H1 (cell line): ENCODE measurements around the gene MLYCD. TPM values are rescaled to one million over a fixed set of nuclear protein-coding genes. Genes with fewer than 3 reads are reported as not detected.

Experiments
- CTCF ChIA-PET: fragments of 300-600 bp; sonication (Branson Sonifier 250); formaldehyde crosslinking; loops from one replicate; lab custom pipeline; 2021; ENCODE audit not compliant: partially characterized antibody; lab: Charles Lee
- POLR2A ChIA-PET: fragments of 300-600 bp; sonication (Branson Sonifier 250); formaldehyde crosslinking; loops from one replicate; lab custom pipeline; 2021; ENCODE audit warnings: inconsistent platforms; ENCODE audit not compliant: partially characterized antibody; lab: Charles Lee
- DNase-seq, 2 experiments: peaks; one replicate each; pipeline versions ENCODE4 v3.0.0 to v3.0.0-alpha.2; 2010 to 2022; ENCODE audit warnings: low spot score in 2 of 2, low read depth in 1 of 2, mixed read lengths in 1 of 2
- FAIRE-seq: peaks from 2 replicates; lab custom pipeline; 2011; peaks lifted over from hg19 to GRCh38; lab: Jason Lieb, UNC
- H2AFZ ChIP-seq: 2 replicates; pipeline ENCODE4 v1.8.1; 2012; ENCODE audit warnings: low read length, inconsistent platforms
- H2AK5ac ChIP-seq: 2 replicates; pipeline ENCODE4 v1.6.1; 2013; ENCODE audit warnings: low read depth, low read length
- H2BK120ac ChIP-seq: replicated peaks from 2 replicates; pipeline ENCODE3; 2013; ENCODE audit warnings: low read depth, low read length, inconsistent platforms
- H2BK12ac ChIP-seq: 2 replicates; pipeline ENCODE4 v1.6.1; 2013; ENCODE audit warnings: low read depth, low read length
- H2BK15ac ChIP-seq: 2 replicates; pipeline ENCODE4 v1.6.1; 2013; ENCODE audit warnings: low read length
- H2BK20ac ChIP-seq: 2 replicates; pipeline ENCODE4 v1.6.1; 2013; ENCODE audit warnings: low read length
- H2BK5ac ChIP-seq: 2 replicates; pipeline ENCODE4 v1.6.1; 2013; ENCODE audit warnings: low read depth, low read length
- H3K14ac ChIP-seq: 2 replicates; pipeline ENCODE4 v1.6.1; 2013; ENCODE audit warnings: inconsistent platforms; ENCODE audit not compliant: insufficient read length
- H3K18ac ChIP-seq: 2 replicates; pipeline ENCODE4 v1.6.1; 2013; ENCODE audit warnings: low read length; ENCODE audit errors: extremely low read depth
- H3K23ac ChIP-seq: 2 replicates; pipeline ENCODE4 v1.6.1; 2013; ENCODE audit warnings: inconsistent platforms; ENCODE audit not compliant: insufficient read length
- H3K23me2 ChIP-seq: 2 replicates; pipeline ENCODE4 v1.6.1; 2013; ENCODE audit warnings: low read depth, low read length
- H3K27ac ChIP-seq: 2 replicates; pipeline ENCODE4 v1.6.1; 2011; ENCODE audit warnings: low read depth, low read length, inconsistent platforms
- H3K27me3 ChIP-seq, 4 experiments: replicated peaks in 1 of 4; 1 replicate in 1 of 4; 2 replicates in 3 of 4; pipeline versions ENCODE4 v1.6.1 to v1.8.1; 2011 to 2013; ENCODE audit warnings: low read length in 3 of 4, mild to moderate bottlenecking in 3 of 4, inconsistent platforms in 2 of 4, mixed read lengths in 2 of 4, moderate library complexity in 1 of 4; ENCODE audit not compliant: control insufficient read depth in 3 of 4, insufficient read depth in 3 of 4; ENCODE audit errors: extremely low read depth in 1 of 4
- H3K36me3 ChIP-seq, 4 experiments: 2 replicates each; pipeline versions ENCODE4 v1.6.1 to v1.8.1; 2011 to 2013; ENCODE audit warnings: mild to moderate bottlenecking in 4 of 4, low read length in 3 of 4, moderate library complexity in 2 of 4, control low read depth in 1 of 4, inconsistent platforms in 1 of 4; ENCODE audit not compliant: insufficient read depth in 4 of 4, control insufficient read depth in 2 of 4
- H3K4ac ChIP-seq: replicated peaks from 2 replicates; pipeline ENCODE3; 2013; ENCODE audit warnings: low read length, low read depth, mixed read lengths, inconsistent platforms; ENCODE audit not compliant: insufficient read length
- H3K4me1 ChIP-seq, 4 experiments: replicated peaks in 1 of 4; 1 replicate in 1 of 4; 2 replicates in 3 of 4; pipeline versions ENCODE4 v1.6.1 to v1.8.1; 2011 to 2013; ENCODE audit warnings: low read length in 3 of 4, inconsistent platforms in 2 of 4, mixed read lengths in 1 of 4; ENCODE audit not compliant: insufficient read depth in 4 of 4, control insufficient read depth in 3 of 4
- H3K4me2 ChIP-seq, 2 experiments: 2 replicates each; pipeline versions ENCODE4 v1.6.1 to v1.8.1; 2011 to 2013; ENCODE audit warnings: low read depth in 2 of 2, low read length in 2 of 2, control low read depth in 1 of 2, inconsistent platforms in 1 of 2, mild to moderate bottlenecking in 1 of 2; ENCODE audit not compliant: insufficient read depth in 1 of 2
- H3K4me3 ChIP-seq, 4 experiments: fragments of 200-600, 300-600 bp in 1 of 4; sonication (generic), shearing (Covaris generic), sonication (Bioruptor Twin) in 1 of 4; 2 replicates each; pipeline versions ENCODE4 v1.5.1 to v1.8.1; 2011 to 2016; ENCODE audit warnings: low read length in 4 of 4, low read depth in 3 of 4, control low read depth in 2 of 4, inconsistent platforms in 2 of 4, mild to moderate bottlenecking in 2 of 4, mixed read lengths in 1 of 4, moderate library complexity in 1 of 4; ENCODE audit not compliant: insufficient read depth in 2 of 4; ENCODE audit errors: extremely low read depth in 1 of 4
- H3K56ac ChIP-seq: replicated peaks from 2 replicates; pipeline ENCODE3; 2013; ENCODE audit warnings: low read depth, mild to moderate bottlenecking, mixed read lengths, low read length, inconsistent platforms; ENCODE audit not compliant: insufficient read length
- H3K79me1 ChIP-seq: 2 replicates; pipeline ENCODE4 v1.6.1; 2013; ENCODE audit warnings: low read depth, low read length, control low read depth
- H3K79me2 ChIP-seq, 2 experiments: 2 replicates each; pipeline versions ENCODE4 v1.6.1 to v1.8.1; 2012 to 2013; ENCODE audit warnings: low read length in 2 of 2, mild to moderate bottlenecking in 2 of 2, inconsistent platforms in 1 of 2; ENCODE audit not compliant: insufficient read depth in 2 of 2, control insufficient read depth in 1 of 2
- H3K9ac ChIP-seq, 4 experiments: replicated peaks in 1 of 4; 1 replicate in 1 of 4; 2 replicates in 3 of 4; pipeline versions ENCODE4 v1.6.1 to v1.8.1; 2011 to 2013; ENCODE audit warnings: low read depth in 3 of 4, low read length in 3 of 4, control low read depth in 2 of 4, mild to moderate bottlenecking in 2 of 4, moderate library complexity in 2 of 4, inconsistent platforms in 1 of 4; ENCODE audit errors: extremely low read depth in 1 of 4
- H3K9me3 ChIP-seq, 2 experiments: 2 replicates each; pipeline versions ENCODE4 v1.6.1 to v1.8.1; 2012 to 2013; ENCODE audit warnings: mild to moderate bottlenecking in 2 of 2, moderate library complexity in 2 of 2, control low read depth in 1 of 2, inconsistent platforms in 1 of 2, low read depth in 1 of 2, low read length in 1 of 2, mixed read lengths in 1 of 2; ENCODE audit not compliant: insufficient read depth in 2 of 2
- H4K20me1 ChIP-seq, 2 experiments: replicated peaks in 1 of 2; 2 replicates each; pipeline versions ENCODE3 to v1.8.1; 2011 to 2013; ENCODE audit warnings: inconsistent platforms in 2 of 2, low read length in 2 of 2, mild to moderate bottlenecking in 1 of 2; ENCODE audit not compliant: insufficient read depth in 2 of 2, control insufficient read depth in 1 of 2
- H4K5ac ChIP-seq: 2 replicates; pipeline ENCODE4 v1.6.1; 2013; ENCODE audit warnings: low read length, low read depth, mixed read lengths, inconsistent platforms; ENCODE audit not compliant: insufficient read length
- H4K8ac ChIP-seq: 2 replicates; pipeline ENCODE4 v1.8.0; 2013; ENCODE audit warnings: mild to moderate bottlenecking, moderate library complexity, low read length, inconsistent platforms; ENCODE audit not compliant: insufficient read depth; ENCODE audit errors: extremely low read depth
- H4K91ac ChIP-seq: replicated peaks from 2 replicates; pipeline ENCODE3; 2013; ENCODE audit warnings: low read length, mixed read lengths, inconsistent platforms; ENCODE audit not compliant: insufficient read length
- CBX8 ChIP-seq: fragments of 300-800, 300-1000 bp; sonication (generic); IDR thresholded peaks from 2 replicates; pipeline ENCODE4 v1.7.1; 2016; ENCODE audit warnings: low read depth, low read length, borderline replicate concordance
- EP300 ChIP-seq, 2 experiments: IDR thresholded peaks; 1 replicate in 1 of 2; 2 replicates in 1 of 2; pipeline ENCODE4 v1.6.1; 2011 to 2012; ENCODE audit warnings: low read depth in 2 of 2, low read length in 2 of 2, mild to moderate bottlenecking in 2 of 2, borderline replicate concordance in 1 of 2, inconsistent platforms in 1 of 2, moderate library complexity in 1 of 2
- GABPA ChIP-seq: IDR thresholded peaks from 2 replicates; pipeline ENCODE4 v1.6.1; 2011; ENCODE audit warnings: mild to moderate bottlenecking, low read length, moderate library complexity, borderline replicate concordance; ENCODE audit not compliant: insufficient read depth
- RXRA ChIP-seq: IDR thresholded peaks from 2 replicates; pipeline ENCODE4 v1.6.1; 2011; ENCODE audit warnings: low read depth, mild to moderate bottlenecking, low read length, moderate library complexity; ENCODE audit not compliant: insufficient read depth
- SIRT6 ChIP-seq: IDR thresholded peaks from one replicate; pipeline ENCODE4 v1.7.1; 2012; ENCODE audit warnings: low read length, inconsistent platforms
- TBP ChIP-seq: IDR thresholded peaks from 2 replicates; pipeline ENCODE4 v1.6.1; 2011; ENCODE audit warnings: low read depth, low read length, improper control_type of control experiment
- WGBS, 2 experiments: shearing (Covaris generic) in 1 of 2; methylation state at CpG; one replicate each; pipeline versions ENCODE4 v1.1.6 to v1.1.7; 2013 to 2015; ENCODE audit warnings: low lambda C conversion rate in 2 of 2, mixed read lengths in 2 of 2, inconsistent platforms in 1 of 2, low coverage in 1 of 2, missing lambda C conversion rate in 1 of 2; ENCODE audit not compliant: insufficient replicate concordance in 2 of 2, insufficient coverage in 1 of 2, insufficient read length in 1 of 2; ENCODE audit errors: extremely low coverage in 1 of 2, missing lambda C conversion rate in 1 of 2; 5-methylcytosine and 5-hydroxymethylcytosine counted together
- polyA plus RNA-seq, 7 experiments: library from polyadenylated mRNA; depleted of rRNA in 3 of 7; stranded (reverse) in 5 of 7; unstranded in 2 of 7; fragments of >200 nt in 5 of 7; fragments of 200-250 nt in 2 of 7; gene quantifications; 1 replicate in 5 of 7; 2 replicates in 1 of 7; 4 replicates in 1 of 7; pipeline versions ENCODE4 v1.2.1 to v1.2.3, GENCODE V29; 2011 to 2013; ENCODE audit warnings: missing spikeins in 2 of 7, mixed read lengths in 2 of 7
- total RNA-seq: library from RNA; stranded (reverse); fragmentation: NEBNext Ultra II Directional; extraction: Animal tissue kit (Norgen Biotek cat#: 25700); gene quantifications from 2 replicates; pipeline ENCODE4 v1.2.1, GENCODE V29; 2021

The MLYCD gene
- total and polyA plus RNA-seq, 2 of the 8 experiments (the other 6 are each of a cell fraction or from before 2014, with no cell fraction given): 3.7 to 7.0 TPM

DNA sequence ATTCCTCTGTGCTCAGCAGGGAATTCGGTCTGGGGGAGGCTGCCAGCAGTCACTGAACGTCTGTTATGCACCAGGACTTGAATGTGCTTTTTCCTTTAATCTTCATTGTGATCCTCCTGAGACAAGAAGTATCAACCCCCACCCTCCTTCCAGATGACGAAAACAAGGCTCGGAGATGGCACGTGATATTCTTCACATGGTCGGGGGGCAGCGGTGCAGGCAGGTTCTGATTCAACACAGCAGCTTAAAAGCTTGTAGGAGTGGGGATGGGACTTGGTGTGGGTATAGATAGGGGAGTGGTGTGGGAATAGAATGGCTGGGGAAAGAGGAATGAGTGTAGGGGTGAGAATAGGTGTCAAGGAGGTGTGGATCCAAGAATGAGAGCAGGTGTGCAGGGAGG lies 75.6 kb downstream of the MLYCD start:
- Histone ChIP-seq H3K79me2 (no peaks in the 10 kb centered on the region), H3K36me3 (peaks cover 0 to 5% (median 2%) of the 10 kb centered on the region in 4 experiments; a peak in 2 of 8 replicates), H2AK5ac (no peak overlapping the region), H3K18ac (no peak overlapping the region), H3K23ac (no peak overlapping the region), H3K9ac (no peak overlapping the region), H3K79me1 (no peaks in the 10 kb centered on the region), H3K9me3 (peaks cover 16 to 22% of the 10 kb centered on the region in 2 experiments), H3K4ac (no peak overlapping the region), H3K23me2 (no peaks in the 10 kb centered on the region), H2AFZ (no peak overlapping the region), H3K4me1 (peaks cover 0 to 11% (median 7%) of the 10 kb centered on the region in 4 experiments; a peak in 6 of 7 replicates), H4K20me1 (no peaks in the 10 kb centered on the region), H4K8ac (no peak overlapping the region), H3K4me3 (no peak overlapping the region), H3K14ac (no peak overlapping the region), H2BK20ac (no peak overlapping the region), H2BK120ac (no peak overlapping the region), H4K91ac (no peak overlapping the region), H2BK15ac (no peak overlapping the region), H2BK5ac (no peak overlapping the region), H2BK12ac (no peak overlapping the region), H3K4me2 (no peak overlapping the region), H3K56ac (no peak overlapping the region), H3K27me3 (peaks cover 0 to 4% (median 3%) of the 10 kb centered on the region in 4 experiments; a peak in 3 of 7 replicates), H4K5ac (no peak overlapping the region), H3K27ac (no peak overlapping the region)
- CTCF ChIA-PET: interaction anchor here (0.9 to 1.6 kb wide), 3 partner anchors 11 to 91 kb away, joined by 3 to 6 read pairs (median 3); no protein-coding TSS in a partner anchor
- FAIRE-seq (no peak), DNase-seq (no peak)
- POLR2A ChIA-PET: no interaction called here
- WGBS, 2 experiments: 89% methylated on average over 7 of the region's 7 CpGs; no CpG with 5 or more reads in 1 of the 2 experiments
- TF ChIP-seq TBP: no peak
- TF ChIP-seq GABPA: no peak
- no peak for TF ChIP-seq RXRA
- no peak for TF ChIP-seq EP300 (IDR thresholded peaks at IDR 0.05; ENCODE audit: borderline replicate concordance in 1 of 2, low read depth in 2 of 2, low read length in 2 of 2)
- TF ChIP-seq SIRT6: no peak
- TF ChIP-seq CBX8: no peak
